MM.1S (cell line): ENCODE results near the gene PSMD11.

Experiments used
- EZH2phosphoT487 ChIP-seq: fragments of 300-600 bp; sonication (generic); IDR thresholded peaks from 2 replicates; pipeline ENCODE4 v1.6.1; 2018; ENCODE audit warnings: antibody characterized with exemption, low read length
- TF ChIP-seq, protein P1 (sequence below): fragments of 300-600 bp; sonication (generic); IDR thresholded peaks from 2 replicates; pipeline ENCODE4 v1.5.1; 2016; ENCODE audit warnings: antibody characterized with exemption, low read length, mixed read lengths

DNA sequence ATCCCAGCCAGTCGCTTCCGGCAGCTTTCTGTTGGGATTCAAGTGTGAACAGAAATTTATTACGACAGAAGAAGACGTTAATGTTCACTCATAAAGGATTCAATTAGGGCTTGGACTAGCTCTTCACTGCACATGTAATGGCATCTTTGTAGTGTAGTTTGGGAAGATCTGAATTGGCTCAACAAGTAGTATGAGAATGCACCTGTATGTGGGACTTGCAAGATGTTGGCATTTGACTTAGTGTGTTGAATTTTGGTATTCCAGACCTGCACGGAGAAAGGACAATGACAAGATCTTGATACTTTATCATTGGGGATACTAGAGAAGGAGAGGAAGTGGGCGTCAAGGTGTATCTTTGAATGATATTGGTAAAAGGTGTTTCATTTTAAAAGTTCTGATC lies 1.2 kb downstream of the PSMD11 start:
- TF ChIP-seq, protein P1, sequence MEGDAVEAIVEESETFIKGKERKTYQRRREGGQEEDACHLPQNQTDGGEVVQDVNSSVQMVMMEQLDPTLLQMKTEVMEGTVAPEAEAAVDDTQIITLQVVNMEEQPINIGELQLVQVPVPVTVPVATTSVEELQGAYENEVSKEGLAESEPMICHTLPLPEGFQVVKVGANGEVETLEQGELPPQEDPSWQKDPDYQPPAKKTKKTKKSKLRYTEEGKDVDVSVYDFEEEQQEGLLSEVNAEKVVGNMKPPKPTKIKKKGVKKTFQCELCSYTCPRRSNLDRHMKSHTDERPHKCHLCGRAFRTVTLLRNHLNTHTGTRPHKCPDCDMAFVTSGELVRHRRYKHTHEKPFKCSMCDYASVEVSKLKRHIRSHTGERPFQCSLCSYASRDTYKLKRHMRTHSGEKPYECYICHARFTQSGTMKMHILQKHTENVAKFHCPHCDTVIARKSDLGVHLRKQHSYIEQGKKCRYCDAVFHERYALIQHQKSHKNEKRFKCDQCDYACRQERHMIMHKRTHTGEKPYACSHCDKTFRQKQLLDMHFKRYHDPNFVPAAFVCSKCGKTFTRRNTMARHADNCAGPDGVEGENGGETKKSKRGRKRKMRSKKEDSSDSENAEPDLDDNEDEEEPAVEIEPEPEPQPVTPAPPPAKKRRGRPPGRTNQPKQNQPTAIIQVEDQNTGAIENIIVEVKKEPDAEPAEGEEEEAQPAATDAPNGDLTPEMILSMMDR, result no peak
- TF ChIP-seq EZH2phosphoT487, result no peak
